Esophagus squamous epithelium (tissue), 5 donors: Measurements from ENCODE around the gene TCF15. TPM values are rescaled to one million over a fixed set of nuclear protein-coding genes. Genes with fewer than 3 reads are reported as not detected.
A peak's percentile ranks its signal among the peaks of the same experiment; 100 is the strongest.

Source experiments
- DNase-seq: peaks from one replicate; lab custom pipeline; 2025; lab: John Stamatoyannopoulos, UW
- H3K27ac ChIP-seq, 4 donors: fragments of 200-600 bp; sonication (generic); one replicate each; pipeline ENCODE4 v1.5.1; 2016 to 2019; ENCODE audit warnings: mild to moderate bottlenecking in 1 of 4
- H3K27me3 ChIP-seq, 4 donors: fragments of 200-600 bp; sonication (generic); 1 replicate in 3 of 4; 2 replicates in 1 of 4; pipeline versions ENCODE4 v1.5.1 to v1.6.0; 2017 to 2021; ENCODE audit warnings: antibody characterized with exemption in 1 of 4
- H3K36me3 ChIP-seq, 3 donors: fragments of 200-600 bp; sonication (generic); one replicate each; pipeline ENCODE4 v1.5.1; 2016 to 2019
- H3K4me1 ChIP-seq, 3 donors: fragments of 200-600 bp; sonication (generic); one replicate each; pipeline ENCODE4 v1.5.1; 2017 to 2019
- H3K4me3 ChIP-seq, 4 donors: fragments of 200-600 bp; sonication (generic); 1 replicate in 3 of 4; 2 replicates in 1 of 4; pipeline ENCODE4 v1.5.1; 2016 to 2019; ENCODE audit warnings: mild to moderate bottlenecking in 2 of 4, moderate library complexity in 1 of 4
- H3K9me3 ChIP-seq, 3 donors: fragments of 200-600 bp; sonication (generic); one replicate each; pipeline ENCODE4 v1.5.1; 2016 to 2019
- CTCF ChIP-seq, 6 experiments: fragments of 450-650 bp in 4 of 6; fragments of 200-600 bp in 2 of 6; sonication (generic) in 2 of 6; IDR thresholded peaks; one replicate each; pipeline ENCODE4 v1.5.1; 2016 to 2019; ENCODE audit warnings: antibody characterized with exemption in 6 of 6, mild to moderate bottlenecking in 4 of 6, moderate library complexity in 4 of 6
- POLR2A ChIP-seq, 4 donors: fragments of 450-650 bp; IDR thresholded peaks; one replicate each; pipeline ENCODE4 v1.6.1; 2017; ENCODE audit warnings: antibody characterized with exemption in 4 of 4, mild to moderate bottlenecking in 4 of 4, moderate library complexity in 3 of 4
- WGBS, 2 donors: methylation state at CpG; one replicate each; pipeline ENCODE4 v1.1.5; 2018; 5-methylcytosine and 5-hydroxymethylcytosine counted together
- intact Hi-C: fragments of 100-400 bp; cut with DNase I; formaldehyde crosslinking; loops from one replicate; pipeline ENCODE4 v1.15.0; 2022
- total RNA-seq, 4 donors: library from RNA; depleted of rRNA; stranded (reverse); fragments of >200 nt; gene quantifications; one replicate each; pipeline ENCODE4 v1.1.0, GENCODE V29; 2016
- donor health status: DM: yes; HTN: yes; CAD: no.

TCF15 gene
- total RNA-seq, 4 donors from 2014 or later: not detected

GRCh38 chr20:654417-654750, 44.3 kb upstream of the TCF15 start:
- peaks cover 14 to 33% (median 25%) of the 10 kb centered on the region in 3 donors for H3K4me1 ChIP-seq
- H3K27me3 ChIP-seq: peaks cover 0 to 21% (median 0%) of the 10 kb centered on the region in 4 donors
- no peak for DNase-seq
- WGBS, 2 donors: 83 to 88% methylated on average over 3 of the region's 3 CpGs
- intact Hi-C loops: loop anchor here (10.0 kb wide), 1 partner anchor 310 kb away; the partner anchor contains the start of gene NRSN2
- H3K36me3 ChIP-seq: peaks cover 0 to 17% (median 9%) of the 10 kb centered on the region in 3 donors
- peak overlapping the region in 1 of 4 donors; percentile 89 for H3K27ac ChIP-seq
- TF ChIP-seq POLR2A (IDR thresholded peaks at IDR 0.05) (no peak), CTCF (IDR thresholded peaks at IDR 0.05) (no peak)
- peak overlapping the region in 1 of 4 donors; percentile 91 for H3K4me3 ChIP-seq
- H3K9me3 ChIP-seq: no peaks in the 10 kb centered on the region

- no peak for TF ChIP-seq POLR2A (IDR thresholded peaks at IDR 0.05)
- peak in 1 of 6 experiments; percentile 3 for TF ChIP-seq CTCF (IDR thresholded peaks at IDR 0.05)
- intact Hi-C loops: loop anchor here (10.0 kb wide), 1 partner anchor 309 kb away; the partner anchor contains the start of gene NRSN2
- WGBS, 2 donors: 24 to 39% methylated on average over 11 to 14 of the region's 31 CpGs
- Histone ChIP-seq H3K9me3 (no peaks in the 10 kb centered on the region), H3K36me3 (peaks cover 0 to 23% (median 12%) of the 10 kb centered on the region in 3 donors), H3K27me3 (peaks cover 0 to 16% (median 0%) of the 10 kb centered on the region in 4 donors), H3K4me3 (peak overlapping the region; percentile 68 to 91 (median 82)), H3K27ac (peak overlapping the region; percentile 89 to 95 (median 92)), H3K4me1 (peaks cover 14 to 33% (median 25%) of the 10 kb centered on the region in 3 donors)
- no peak for DNase-seq
These were observed 43.7 kb upstream of the TCF15 start for GRCh38 chr20:653590-654416.

- peaks cover 0 to 9% (median 0%) of the 10 kb centered on the region in 4 donors for H3K27me3 ChIP-seq
- H3K27ac ChIP-seq: peak within 1 kb of the TSS; percentile 89 to 95 (median 92)
- H3K4me1 ChIP-seq: peaks cover 14 to 33% (median 25%) of the 10 kb centered on the region in 3 donors
- peak; percentile 39 for DNase-seq
- TF ChIP-seq POLR2A (IDR thresholded peaks at IDR 0.05): peak in 2 of 4 donors; percentile 49 to 62
- TF ChIP-seq CTCF (IDR thresholded peaks at IDR 0.05): peak in 5 of 6 experiments; percentile 42 to 67 (median 62)
- H3K36me3 ChIP-seq: peaks cover 6 to 29% (median 16%) of the 10 kb centered on the region in 3 donors
- intact Hi-C loops: loop anchor here (10.0 kb wide), 1 partner anchor 308 kb away; the partner anchor contains the start of gene NRSN2
- H3K4me3 ChIP-seq: peak within 1 kb of the TSS; percentile 68 to 91 (median 82)
- WGBS, 2 donors: 0 to 3% methylated on average over 4 to 13 of the region's 74 CpGs
- peaks cover 0 to 1% (median 0%) of the 10 kb centered on the region in 3 donors for H3K9me3 ChIP-seq
These were observed 43.0 kb upstream of the TCF15 start, which contains the start of gene SRXN1 for GRCh38 chr20:653110-653589. TSS of gene SRXN1 (minus strand) at chr20:653200. CDS start at chr20:653185, 15 bp downstream.

GRCh38 chr20:652615-653109, 42.6 kb upstream of the TCF15 start:
- Histone ChIP-seq H3K4me3 (peak overlapping the region; percentile 68 to 91 (median 82)), H3K27ac (peak overlapping the region; percentile 89 to 95 (median 92)), H3K36me3 (peaks cover 11 to 34% (median 21%) of the 10 kb centered on the region in 3 donors), H3K4me1 (peaks cover 14 to 33% (median 25%) of the 10 kb centered on the region in 3 donors), H3K27me3 (peaks cover 0 to 8% (median 0%) of the 10 kb centered on the region in 4 donors), H3K9me3 (peaks cover 0 to 6% (median 0%) of the 10 kb centered on the region in 3 donors)
- no peak for DNase-seq
- TF ChIP-seq CTCF (IDR thresholded peaks at IDR 0.05) (no peak), POLR2A (IDR thresholded peaks at IDR 0.05) (no peak)
- WGBS, 2 donors: 1 to 3% methylated on average over 14 to 15 of the region's 36 CpGs
- intact Hi-C loops: loop anchor here (10.0 kb wide), 1 partner anchor 308 kb away; the partner anchor contains the start of gene NRSN2
